B cell (primary cell): ENCODE measurements around the gene GCAT. TPM values are rescaled to one million over a fixed set of nuclear protein-coding genes. Genes with fewer than 3 reads are reported as not detected.
A peak's percentile ranks its signal among the peaks of the same experiment; 100 is the strongest.

Source experiments
- ATAC-seq: fragments of 200-7000 bp; cut with Tn5 transposase; one replicate; pipeline ENCODE4 v1.10.0; 2021; ENCODE audit warnings: low read depth, mild to moderate bottlenecking, moderate number of reproducible peaks, moderate library complexity
- CTCF ChIA-PET: fragments of 350-600 bp; sonication (Branson Sonifier 250); formaldehyde crosslinking; loops from one replicate; lab custom pipeline; 2021; ENCODE audit warnings: antibody characterized with exemption, inconsistent platforms; lab: Charles Lee
- POLR2A ChIA-PET: fragments of 350-600 bp; sonication (Branson Sonifier 250); formaldehyde crosslinking; loops from one replicate; lab custom pipeline; 2021; ENCODE audit warnings: antibody characterized with exemption; lab: Charles Lee
- DNase-seq: peaks from one replicate; pipeline ENCODE4 v3.0.0; 2013
- H2AFZ ChIP-seq: 2 replicates; pipeline ENCODE4 v1.6.1; 2012; ENCODE audit warnings: mild to moderate bottlenecking, low read depth, low read length; ENCODE audit not compliant: insufficient read depth, poor library complexity, severe bottlenecking
- H3K27ac ChIP-seq, 2 donors: 1 replicate in 1 of 2; 2 replicates in 1 of 2; pipeline ENCODE4 v1.5.1; 2012 to 2013; ENCODE audit warnings: low read length in 2 of 2, mild to moderate bottlenecking in 2 of 2, moderate library complexity in 1 of 2
- H3K27me3 ChIP-seq, 4 experiments: fragments of 200-600 bp in 1 of 4; sonication (generic) in 1 of 4; replicated peaks in 1 of 4; 1 replicate in 2 of 4; 2 replicates in 2 of 4; pipeline versions ENCODE4 v1.6.1 to v1.7.0; 2013 to 2016; ENCODE audit warnings: low read length in 3 of 4, mild to moderate bottlenecking in 2 of 4, mixed read lengths in 1 of 4, moderate library complexity in 1 of 4; ENCODE audit not compliant: insufficient read depth in 4 of 4, control insufficient read depth in 3 of 4; ENCODE audit errors: control extremely low read depth in 1 of 4
- H3K36me3 ChIP-seq, 2 experiments: replicated peaks in 1 of 2; 1 replicate in 1 of 2; 2 replicates in 1 of 2; pipeline versions ENCODE4 v1.6.1 to v1.7.1; 2013; ENCODE audit warnings: low read length in 1 of 2; ENCODE audit not compliant: insufficient read depth in 2 of 2, control insufficient read depth in 1 of 2; ENCODE audit errors: control extremely low read depth in 1 of 2, extremely low read depth in 1 of 2
- H3K4me1 ChIP-seq, 2 donors: fragments of 200-600 bp in 1 of 2; sonication (generic) in 1 of 2; 1 replicate in 1 of 2; 2 replicates in 1 of 2; pipeline versions ENCODE4 v1.5.1 to v1.6.1; 2013 to 2017; ENCODE audit warnings: low read length in 2 of 2; ENCODE audit not compliant: control insufficient read depth in 2 of 2, insufficient read depth in 2 of 2
- H3K4me2 ChIP-seq: replicated peaks from 2 replicates; pipeline ENCODE3; 2012; ENCODE audit warnings: mild to moderate bottlenecking, low read depth, low read length; ENCODE audit not compliant: poor library complexity, severe bottlenecking
- H3K4me3 ChIP-seq, 5 experiments: fragments of 200-600 bp in 1 of 5; sonication (generic) in 1 of 5; 1 replicate in 3 of 5; 2 replicates in 2 of 5; pipeline versions ENCODE4 v1.5.1 to v1.7.0; 2011 to 2016; ENCODE audit warnings: low read length in 4 of 5, mild to moderate bottlenecking in 4 of 5, low read depth in 2 of 5, control low read depth in 1 of 5, moderate library complexity in 1 of 5; ENCODE audit not compliant: insufficient read depth in 1 of 5; ENCODE audit errors: control extremely low read depth in 1 of 5, extremely low read depth in 1 of 5
- H3K79me2 ChIP-seq: fragments of 200-600 bp; sonication (generic); one replicate; pipeline ENCODE4 v1.6.0; 2016; ENCODE audit warnings: low read length; ENCODE audit not compliant: control insufficient read depth, insufficient read depth
- H3K9ac ChIP-seq: fragments of 200-600 bp; sonication (generic); 2 replicates; pipeline ENCODE4 v1.6.1; 2017; ENCODE audit warnings: mild to moderate bottlenecking, low read length, moderate library complexity
- H3K9me3 ChIP-seq, 3 donors: one replicate each; pipeline versions ENCODE4 v1.6.1 to v1.7.1; 2013; ENCODE audit warnings: low read length in 2 of 3; ENCODE audit not compliant: control insufficient read depth in 2 of 3, insufficient read depth in 1 of 3; ENCODE audit errors: control extremely low read depth in 1 of 3
- H4K20me1 ChIP-seq: 2 replicates; pipeline ENCODE4 v1.6.0; 2012; ENCODE audit warnings: mild to moderate bottlenecking, low read length; ENCODE audit not compliant: insufficient read depth, control insufficient read depth, poor library complexity, severe bottlenecking
- H3K27ac Mint-ChIP-seq: one replicate; pipeline ENCODE4 v1.8.0; 2021; ENCODE audit warnings: mixed read lengths
- H3K27me3 Mint-ChIP-seq: one replicate; pipeline ENCODE4 v1.8.0; 2021; ENCODE audit warnings: mixed read lengths
- H3K4me1 Mint-ChIP-seq: one replicate; pipeline ENCODE4 v1.8.0; 2021; ENCODE audit warnings: mixed read lengths
- H3K4me3 Mint-ChIP-seq: one replicate; pipeline ENCODE4 v1.8.0; 2021; ENCODE audit warnings: mixed read lengths
- H3K9me3 Mint-ChIP-seq: one replicate; pipeline ENCODE4 v1.8.0; 2022; ENCODE audit warnings: mixed read lengths; ENCODE audit not compliant: insufficient read depth
- CTCF ChIP-seq: fragments of 200-600 bp; IDR thresholded peaks from one replicate; pipeline ENCODE4 v1.8.0; 2022; ENCODE audit warnings: antibody characterized with exemption, mild to moderate bottlenecking
- EZH2 ChIP-seq: IDR thresholded peaks from 2 replicates; pipeline ENCODE4 v1.6.1; 2012; ENCODE audit warnings: borderline replicate concordance, low read depth, mild to moderate bottlenecking, moderate library complexity, low read length; ENCODE audit not compliant: insufficient read depth, poor library complexity, severe bottlenecking
- WGBS: methylation state at CpG from one replicate; pipeline ENCODE4 v1.1.5; 2013; ENCODE audit warnings: missing lambda C conversion rate; ENCODE audit not compliant: insufficient coverage; 5-methylcytosine and 5-hydroxymethylcytosine counted together
- intact Hi-C: fragments of 100-400 bp; cut with micrococcal nuclease; formaldehyde crosslinking; loops from one replicate; pipeline ENCODE4 v1.10.0; 2022
- polyA plus RNA-seq: library from polyadenylated mRNA; depleted of rRNA; stranded (reverse); fragments of >200 nt; gene quantifications from 2 replicates; pipeline ENCODE4 v1.2.3, GENCODE V29; 2012
- total RNA-seq, 2 donors: library from RNA; stranded (reverse); fragments of 120-200 nt in 1 of 2; gene quantifications; 1 replicate in 1 of 2; 2 replicates in 1 of 2; pipeline versions ENCODE4 v1.2.3 to v1.2.4, GENCODE V29; 2013 to 2022

The GCAT gene
- total and polyA plus RNA-seq, 2 donors (not counting 1 experiment from before 2014, with no cell fraction given), result 0.15 to 0.47 TPM

DNA sequence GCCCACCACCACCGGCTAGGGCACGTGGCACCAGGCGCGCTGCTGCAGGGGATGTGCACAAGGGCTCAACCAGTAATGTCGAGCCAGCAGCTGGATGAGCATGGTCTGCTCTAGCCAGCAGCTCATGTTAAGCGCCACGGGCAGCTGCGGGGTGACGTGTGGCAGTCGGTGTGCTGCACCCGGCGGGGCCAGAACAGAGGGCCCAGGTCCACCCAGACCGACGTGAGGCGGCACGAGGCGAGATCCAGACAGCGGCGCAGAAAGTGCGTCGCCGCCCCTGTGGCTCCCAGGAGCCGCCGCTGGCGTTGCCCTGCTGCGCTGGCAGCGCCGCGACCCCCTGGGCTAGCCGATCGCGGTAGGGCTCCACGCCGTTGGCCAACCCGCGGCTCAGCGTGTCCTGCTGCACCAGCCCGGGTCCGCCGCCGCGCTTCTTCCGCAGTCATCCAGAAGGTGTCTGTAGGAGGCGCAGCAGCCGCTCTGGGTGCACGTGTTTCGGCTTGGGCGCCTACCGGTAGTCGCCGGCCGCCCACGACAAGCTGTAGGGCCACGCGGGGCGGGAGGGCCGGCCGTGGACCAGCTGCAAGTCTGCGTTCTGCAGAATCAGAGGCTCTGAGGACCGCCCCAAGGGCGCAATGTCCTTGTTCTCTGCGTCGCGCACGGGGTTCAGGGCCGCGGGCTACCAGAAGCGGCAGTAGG is 10.8 kb downstream of the GCAT start:
- Mint-ChIP-seq H3K4me1 (peaks cover 10% of the 10 kb centered on the region), H3K4me3 (peak overlapping the region; percentile 82), H3K9me3 (no peaks in the 10 kb centered on the region), H3K27ac (no peak overlapping the region), H3K27me3 (peaks cover 24% of the 10 kb centered on the region)
- Histone ChIP-seq H2AFZ (peak overlapping the region; percentile 95), H3K4me3 (peak overlapping the region; percentile 25 to 51 (median 31)), H3K9me3 (peaks cover 0 to 4% (median 0%) of the 10 kb centered on the region in 3 donors), H4K20me1 (no peaks in the 10 kb centered on the region), H3K4me1 (peaks cover 19 to 20% of the 10 kb centered on the region in 2 donors), H3K27ac (no peak overlapping the region), H3K36me3 (no peaks in the 10 kb centered on the region), H3K9ac (peak overlapping the region; percentile 64), H3K4me2 (peak overlapping the region; percentile 86), H3K79me2 (no peaks in the 10 kb centered on the region), H3K27me3 (peaks cover 0 to 41% (median 11%) of the 10 kb centered on the region in 4 experiments)
- ChIA-PET POLR2A (interaction anchor here (0.6 to 0.9 kb wide), 3 partner anchors 33 to 47 kb away, joined by 3 to 5 read pairs (median 3); no protein-coding TSS in a partner anchor), CTCF (interaction anchor here (0.8 to 6.0 kb wide), 18 partner anchors 8 to 252 kb away, joined by 3 to 177 read pairs (median 6); partner anchors contain the start of genes ANKRD54, EIF3L and GCAT)
- 4% methylated on average over 68 of the region's 68 CpGs for WGBS
- intact Hi-C loops, result loop anchor here (5.0 kb wide), 1 partner anchor 134 kb away; the partner anchor contains the start of genes C22orf23 and POLR2F
- ATAC-seq (peak; percentile 74), DNase-seq (peak; percentile 80)
- TF ChIP-seq CTCF (peak; percentile 57), EZH2 (no peak)

GRCh38 chr22:37819105-37819433 is 11.3 kb downstream of the GCAT start:
- peak overlapping the region; percentile 64 for H3K9ac ChIP-seq
- WGBS, result 27% methylated on average over 14 of the region's 14 CpGs
- no peaks in the 10 kb centered on the region for H3K79me2 ChIP-seq
- H3K4me1 Mint-ChIP-seq, result peaks cover 10% of the 10 kb centered on the region
- H3K4me3 Mint-ChIP-seq, result peak overlapping the region; percentile 82
- peak; percentile 23 for ATAC-seq
- peaks cover 0 to 40% (median 11%) of the 10 kb centered on the region in 4 experiments for H3K27me3 ChIP-seq
- TF ChIP-seq CTCF (no peak), EZH2 (no peak)
- H3K27me3 Mint-ChIP-seq, result peaks cover 24% of the 10 kb centered on the region
- no peaks in the 10 kb centered on the region for H3K36me3 ChIP-seq
- intact Hi-C loops, result loop anchor here (5.0 kb wide), 1 partner anchor 133 kb away; the partner anchor contains the start of genes C22orf23 and POLR2F
- peak overlapping the region in 4 of 5 experiments; percentile 25 to 51 (median 40) for H3K4me3 ChIP-seq
- H3K4me2 ChIP-seq, result peak overlapping the region; percentile 86
- H2AFZ ChIP-seq, result peak overlapping the region; percentile 95
- H3K27ac ChIP-seq, result no peak overlapping the region
- DNase-seq, result no peak
- H3K9me3 Mint-ChIP-seq, result no peaks in the 10 kb centered on the region
- ChIA-PET POLR2A (interaction anchor here (0.6 to 0.7 kb wide), 2 partner anchors 28 to 33 kb away, joined by 4 to 5 read pairs; no protein-coding TSS in a partner anchor), CTCF (interaction anchor here (0.9 to 6.0 kb wide), 9 partner anchors 9 to 146 kb away, joined by 3 to 177 read pairs (median 17); partner anchors contain the start of genes ANKRD54 and EIF3L)
- no peaks in the 10 kb centered on the region for H4K20me1 ChIP-seq
- H3K27ac Mint-ChIP-seq, result no peak overlapping the region
- peaks cover 19 to 20% of the 10 kb centered on the region in 2 donors for H3K4me1 ChIP-seq
- peaks cover 0 to 4% (median 0%) of the 10 kb centered on the region in 3 donors for H3K9me3 ChIP-seq
